Measurements from ENCODE around the gene NTRK2. TPM values are rescaled to one million over a fixed set of nuclear protein-coding genes. Genes with fewer than 3 reads are reported as not detected.
A peak's percentile ranks its signal among the peaks of the same experiment; 100 is the strongest.
"Not testable (repeated sequence)": the region's sequence is repeated elsewhere in the genome, so short reads cannot be mapped to it uniquely, and the experiment has no call there.

Gene NTRK2
- polyA plus RNA-seq, 6 donors from 2014 or later: not detected

DNA sequence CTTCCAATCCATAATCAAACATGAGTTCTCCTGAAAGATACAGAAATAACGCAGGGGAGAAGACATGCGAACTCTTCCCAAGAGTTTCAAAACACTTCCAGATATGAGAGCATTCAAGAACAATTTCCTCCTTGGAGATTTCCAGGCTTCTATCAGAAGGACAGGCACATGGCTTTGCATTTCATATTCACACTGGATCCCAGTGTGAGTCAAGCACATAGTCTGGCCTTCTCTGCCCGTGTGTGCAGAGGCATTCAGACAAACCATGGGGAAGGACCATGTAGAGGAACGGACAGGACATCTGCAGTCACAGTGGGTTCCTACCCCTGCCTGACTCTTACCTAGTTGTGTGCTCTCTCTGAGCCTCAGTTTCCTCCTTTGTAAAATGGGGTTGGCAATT is 384.5 kb downstream of the NTRK2 start:
- Mint-ChIP-seq H3K27ac (no peak overlapping the region), H3K4me1 (no peaks in the 10 kb centered on the region), H3K36me3 (no peaks in the 10 kb centered on the region), H3K9me3 (peaks cover 0 to 4% (median 1%) of the 10 kb centered on the region in 7 donors), H3K27me3 (peaks cover 0 to 26% (median 8%) of the 10 kb centered on the region in 3 donors), H3K4me3 (no peak overlapping the region)
- DNase-seq: no peak
- ATAC-seq (ENCODE audit: low read depth in 2 of 2): no peak

DNA sequence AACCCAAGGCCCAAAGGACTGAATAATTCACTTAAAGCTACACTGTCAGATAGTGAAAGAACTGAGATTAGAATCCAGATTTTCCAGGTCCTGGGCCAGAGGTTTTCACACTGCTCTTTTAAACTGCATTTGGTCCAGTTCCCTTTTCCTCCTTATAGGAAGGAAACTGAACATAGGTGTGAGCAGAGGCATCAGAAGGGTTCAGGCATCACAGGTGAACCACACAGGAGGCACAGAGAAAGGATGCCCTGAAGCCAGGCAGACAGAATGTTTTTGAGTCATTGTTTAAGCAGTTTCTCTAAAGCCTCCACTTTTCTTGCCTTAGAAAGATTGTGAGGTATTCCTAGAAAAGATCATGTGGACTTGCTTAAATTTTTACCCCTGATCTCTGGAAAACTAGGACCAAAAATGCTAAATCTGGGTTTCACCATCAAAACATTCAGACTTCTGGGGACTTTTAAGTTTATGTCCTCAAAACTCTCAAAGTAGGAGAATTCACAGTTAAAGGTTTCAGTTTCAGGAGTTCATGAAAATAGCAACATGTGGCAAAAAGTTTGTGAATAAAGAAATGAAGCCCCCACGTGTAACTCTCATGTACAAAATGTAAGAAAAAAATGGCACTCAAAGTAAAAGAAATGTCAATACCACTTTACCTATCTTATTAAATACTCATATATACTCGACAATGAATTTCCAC is 386.1 kb downstream of the NTRK2 start:
- peaks cover 0 to 4% (median 1%) of the 10 kb centered on the region in 7 donors for H3K9me3 Mint-ChIP-seq
- ATAC-seq (ENCODE audit: low read depth in 2 of 2) (no peak), DNase-seq (no peak)
- peak overlapping the region in 1 of 6 donors; percentile 22 for H3K27ac Mint-ChIP-seq
- no peaks in the 10 kb centered on the region for H3K36me3 Mint-ChIP-seq
- H3K4me1 Mint-ChIP-seq: no peaks in the 10 kb centered on the region
- peaks cover 0 to 31% (median 13%) of the 10 kb centered on the region in 3 donors for H3K27me3 Mint-ChIP-seq
- H3K4me3 Mint-ChIP-seq: no peak overlapping the region

DNA sequence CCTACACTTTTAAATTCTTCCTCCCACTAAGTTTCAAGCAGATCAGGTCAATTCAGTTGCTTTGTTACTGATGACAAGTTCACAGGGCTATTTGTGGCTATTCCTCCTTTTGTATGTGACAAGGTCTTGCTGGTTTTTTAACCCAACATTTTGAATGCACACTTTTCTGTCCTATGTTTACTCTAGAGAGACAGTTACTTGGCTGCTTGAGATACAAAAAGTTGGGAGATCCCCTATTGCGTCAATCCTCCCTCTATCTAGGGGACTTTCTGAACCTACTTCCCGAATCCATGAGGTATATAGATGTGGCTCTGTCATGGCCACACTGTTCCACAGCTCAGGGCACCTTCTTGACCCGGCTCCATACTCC is 386.7 kb downstream of the NTRK2 start:
- Mint-ChIP-seq H3K4me3 (no peak overlapping the region), H3K27ac (no peak overlapping the region), H3K9me3 (peaks cover 0 to 4% (median 1%) of the 10 kb centered on the region in 7 donors), H3K4me1 (no peaks in the 10 kb centered on the region), H3K27me3 (peaks cover 0 to 31% (median 15%) of the 10 kb centered on the region in 3 donors), H3K36me3 (no peaks in the 10 kb centered on the region)
- DNase-seq (no peak), ATAC-seq (ENCODE audit: low read depth in 2 of 2) (no peak)

DNA sequence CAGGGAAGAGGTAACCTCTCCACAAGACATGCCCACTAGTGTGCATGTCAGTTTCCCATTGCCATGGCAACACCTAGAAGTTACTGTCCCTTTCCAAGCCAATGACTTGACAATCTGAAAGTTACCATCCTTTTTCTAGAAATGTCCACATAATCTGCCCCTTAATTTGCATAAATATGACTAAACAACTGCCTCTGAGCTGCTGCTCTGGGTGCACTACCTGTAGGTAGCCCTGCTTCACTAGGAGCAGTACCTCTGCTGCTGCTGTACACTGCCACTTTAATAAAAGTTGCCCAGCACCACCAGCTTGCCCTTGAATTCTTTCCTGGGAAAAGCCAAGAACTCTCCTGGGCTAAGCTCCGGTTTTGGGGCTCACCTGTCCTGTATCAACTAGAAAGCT is 392.4 kb downstream of the NTRK2 start:
- Mint-ChIP-seq H3K4me3 (no peak overlapping the region), H3K4me1 (no peaks in the 10 kb centered on the region), H3K36me3 (no peaks in the 10 kb centered on the region), H3K27me3 (peaks cover 0 to 15% (median 15%) of the 10 kb centered on the region in 3 donors), H3K27ac (no peak overlapping the region), H3K9me3 (peaks cover 0 to 5% (median 0%) of the 10 kb centered on the region in 7 donors)
- ATAC-seq (ENCODE audit: low read depth in 2 of 2) (no peak), DNase-seq (no peak)

DNA sequence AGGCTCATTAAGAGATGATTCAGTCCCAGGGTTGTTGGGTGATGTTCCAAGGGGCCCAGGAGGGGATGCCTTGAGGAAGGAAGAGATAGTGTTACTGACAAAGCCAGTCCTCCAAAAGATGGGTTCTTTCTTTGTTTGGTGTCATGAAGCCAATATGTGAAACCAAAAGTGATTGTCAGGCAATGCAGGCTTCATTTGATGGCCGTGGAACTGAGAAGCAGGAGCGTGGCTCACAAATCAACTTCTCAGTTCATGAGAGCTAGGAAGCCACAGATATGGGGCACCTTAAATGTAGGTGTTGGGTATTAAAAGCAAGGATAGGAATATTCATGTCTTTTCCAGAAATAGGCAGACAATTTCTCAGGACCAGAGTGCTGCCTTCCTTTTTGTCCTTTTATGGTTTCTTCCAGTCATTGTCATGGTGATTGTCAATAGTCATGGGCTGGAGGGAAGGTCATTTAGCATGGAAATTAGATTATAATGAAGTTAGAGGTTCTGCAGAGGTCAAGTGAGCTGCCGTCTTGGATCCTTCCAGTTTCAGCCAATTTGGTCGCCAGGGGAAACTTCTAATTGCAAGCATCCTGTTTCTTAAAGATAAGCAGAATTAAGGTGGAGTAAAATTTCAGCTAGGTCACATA is 393.0 kb downstream of the NTRK2 start:
- no peaks in the 10 kb centered on the region for H3K36me3 Mint-ChIP-seq
- no peak for ATAC-seq (ENCODE audit: low read depth in 2 of 2)
- H3K4me3 Mint-ChIP-seq: no peak overlapping the region
- no peak overlapping the region for H3K27ac Mint-ChIP-seq
- DNase-seq: no peak
- peaks cover 0 to 5% (median 0%) of the 10 kb centered on the region in 7 donors for H3K9me3 Mint-ChIP-seq
- peaks cover 0 to 15% (median 12%) of the 10 kb centered on the region in 3 donors for H3K27me3 Mint-ChIP-seq
- no peaks in the 10 kb centered on the region for H3K4me1 Mint-ChIP-seq

DNA sequence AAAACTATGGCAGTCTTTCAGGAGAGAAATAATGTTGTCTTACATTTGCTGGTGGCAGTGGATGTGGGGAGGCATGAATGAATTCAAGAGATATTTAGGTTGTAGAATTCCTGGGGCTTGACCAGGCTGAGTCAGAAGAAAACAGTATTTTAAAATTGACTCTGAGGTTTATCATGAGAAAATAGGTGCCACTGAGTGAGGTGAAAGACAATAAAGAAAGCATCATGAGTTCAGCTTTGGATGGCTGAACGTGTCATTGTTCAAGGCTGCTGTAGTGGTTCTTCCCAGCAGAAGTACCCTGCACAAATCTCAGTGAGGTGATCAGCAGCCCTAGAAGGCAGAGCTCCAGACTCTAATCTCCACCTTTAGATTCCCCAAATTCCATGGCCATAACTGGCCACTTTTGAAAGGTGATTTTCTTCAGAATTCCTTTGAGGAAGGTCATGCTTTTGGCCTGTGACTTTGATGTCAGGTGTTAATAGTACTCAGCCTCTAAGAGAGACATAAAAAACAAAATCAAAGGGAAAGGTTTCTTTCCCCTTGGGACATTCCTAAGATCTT is 395.4 kb downstream of the NTRK2 start:
- H3K4me1 Mint-ChIP-seq: no peaks in the 10 kb centered on the region
- H3K36me3 Mint-ChIP-seq: no peaks in the 10 kb centered on the region
- DNase-seq: no peak
- peaks cover 0 to 5% (median 0%) of the 10 kb centered on the region in 3 donors for H3K27me3 Mint-ChIP-seq
- H3K27ac Mint-ChIP-seq: no peak overlapping the region
- peaks cover 0 to 9% (median 4%) of the 10 kb centered on the region in 7 donors for H3K9me3 Mint-ChIP-seq
- no peak for ATAC-seq (ENCODE audit: low read depth in 2 of 2)
- no peak overlapping the region for H3K4me3 Mint-ChIP-seq

DNA sequence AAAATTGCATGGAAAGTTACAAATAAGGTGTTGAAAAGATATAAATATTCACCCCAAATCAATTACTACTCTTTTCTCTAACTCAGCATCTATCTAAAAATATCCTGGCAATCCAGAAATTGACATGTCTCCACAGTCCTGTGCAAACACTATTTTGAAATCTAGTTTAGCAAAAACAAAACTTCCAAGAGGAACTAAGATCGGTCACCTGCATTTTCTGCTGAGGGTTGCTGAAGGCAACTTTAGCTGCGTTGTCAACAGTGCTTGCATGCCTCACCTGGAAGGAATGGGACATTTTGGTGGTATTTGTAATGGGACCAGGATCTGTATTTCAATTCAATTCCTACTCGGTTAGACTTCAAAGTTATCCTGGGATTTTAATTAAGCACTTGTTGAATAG is 398.3 kb downstream of the NTRK2 start:
- ATAC-seq (ENCODE audit: low read depth in 2 of 2): no peak
- H3K36me3 Mint-ChIP-seq: no peaks in the 10 kb centered on the region
- no peaks in the 10 kb centered on the region for H3K4me1 Mint-ChIP-seq
- no peaks in the 10 kb centered on the region for H3K27me3 Mint-ChIP-seq
- peaks cover 2 to 9% (median 5%) of the 10 kb centered on the region in 7 donors for H3K9me3 Mint-ChIP-seq
- no peak for DNase-seq
- H3K4me3 Mint-ChIP-seq: no peak overlapping the region
- H3K27ac Mint-ChIP-seq: no peak overlapping the region

DNA sequence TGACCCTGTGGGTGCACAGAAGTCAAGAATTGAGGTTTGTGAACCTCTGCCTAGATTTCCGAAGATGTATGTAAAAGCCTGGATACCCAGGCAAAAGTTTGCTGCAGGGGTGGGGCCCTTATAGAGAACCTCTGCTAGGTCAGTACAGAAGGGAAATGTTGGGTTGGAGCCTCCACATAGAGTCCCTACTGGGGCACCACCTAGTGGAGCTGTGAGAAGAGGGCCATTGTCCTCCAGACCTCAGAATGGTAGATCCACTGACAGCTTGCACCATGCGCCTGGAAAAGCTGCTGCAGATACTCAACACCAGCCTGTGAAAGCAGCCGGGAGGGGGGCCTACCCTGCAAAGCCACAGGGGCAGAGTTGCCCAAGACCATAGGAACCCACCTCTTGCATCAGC is 399.9 kb downstream of the NTRK2 start:
- H3K36me3 Mint-ChIP-seq; H3K4me3 Mint-ChIP-seq; H3K9me3 Mint-ChIP-seq; H3K4me1 Mint-ChIP-seq; ATAC-seq (ENCODE audit: low read depth in 2 of 2); H3K27me3 Mint-ChIP-seq; DNase-seq; H3K27ac Mint-ChIP-seq: not testable (repeated sequence)
